Heart right ventricle (tissue), 16 donors: ENCODE measurements around the gene SLC39A11. TPM values are rescaled to one million over a fixed set of nuclear protein-coding genes. Genes with fewer than 3 reads are reported as not detected.

Experiments
- ATAC-seq, 8 donors: fragments of 200-7000 bp; cut with Tn5 transposase; one replicate each; pipeline ENCODE4 v1.9.1; 2020; ENCODE audit warnings: mild to moderate bottlenecking in 8 of 8, moderate library complexity in 8 of 8, moderate number of reproducible peaks in 1 of 8
- DNase-seq, 2 donors: peaks; one replicate each; pipeline ENCODE4 v3.0.0-alpha.2; 2020
- H3K27ac ChIP-seq, 10 donors: fragments of 200-600 bp; sonication (generic) in 2 of 10; one replicate each; pipeline versions ENCODE4 v1.5.0 to v1.8.0; 2020 to 2022; ENCODE audit warnings: mild to moderate bottlenecking in 3 of 10
- H3K27me3 ChIP-seq, 7 donors: fragments of 200-600 bp; one replicate each; pipeline ENCODE4 v1.8.0; 2021 to 2022; ENCODE audit warnings: mild to moderate bottlenecking in 2 of 7
- H3K36me3 ChIP-seq, 9 donors: fragments of 200-600 bp; sonication (generic) in 1 of 9; one replicate each; pipeline versions ENCODE4 v1.5.0 to v1.8.0; 2020 to 2022; ENCODE audit warnings: mild to moderate bottlenecking in 2 of 9
- H3K4me1 ChIP-seq, 9 donors: fragments of 200-600 bp; sonication (generic) in 1 of 9; one replicate each; pipeline versions ENCODE4 v1.5.0 to v1.8.0; 2020 to 2022; ENCODE audit warnings: mild to moderate bottlenecking in 4 of 9
- H3K4me3 ChIP-seq, 10 donors: fragments of 200-600 bp; sonication (generic) in 2 of 10; one replicate each; pipeline versions ENCODE4 v1.5.0 to v1.8.0; 2020 to 2022; ENCODE audit warnings: mild to moderate bottlenecking in 7 of 10, moderate library complexity in 2 of 10
- H3K9me3 ChIP-seq, 11 donors: fragments of 200-600 bp in 10 of 11; sonication (generic) in 2 of 11; one replicate each; pipeline versions ENCODE4 v1.5.0 to v1.8.0; 2013 to 2022; ENCODE audit warnings: mild to moderate bottlenecking in 2 of 11, control low read depth in 1 of 11, moderate library complexity in 1 of 11
- CTCF ChIP-seq, 9 donors: fragments of 200-600 bp; sonication (generic) in 2 of 9; IDR thresholded peaks; one replicate each; pipeline versions ENCODE4 v1.5.0 to v1.8.0; 2021 to 2022; ENCODE audit warnings: antibody characterized with exemption in 9 of 9, mild to moderate bottlenecking in 5 of 9, moderate library complexity in 1 of 9
- WGBS, 2 donors: extraction: QIAGEN DNeasy Blood & Tissue Kit; methylation state at CpG; one replicate each; pipeline ENCODE4 v1.1.7; 2013; ENCODE audit warnings: inconsistent platforms in 1 of 2; 5-methylcytosine and 5-hydroxymethylcytosine counted together
- intact Hi-C, 10 donors: fragments of 100-400 bp; cut with DNase I; formaldehyde crosslinking; loops; one replicate each; pipeline versions ENCODE4 v1.11.1 to v1.14.2; 2022
- polyA plus RNA-seq, 2 donors: library from polyadenylated mRNA; stranded (reverse); fragments of 200-250 nt; gene quantifications; one replicate each; pipeline ENCODE4 v1.2.3, GENCODE V29; 2013
- total RNA-seq, 10 donors: library from RNA; stranded (reverse); fragmentation: NEBNext Ultra II Directional in 3 of 10; extraction: Animal tissue kit (Norgen Biotek cat#: 25700) in 3 of 10; gene quantifications; one replicate each; pipeline versions ENCODE4 v1.2.1 to v1.2.4, GENCODE V29; 2021 to 2023
- donor health status: Arrhythmogenic right ventricular cardiomyopathy.
- donor health status: ischemic (EF 13 %, LVEDD 7.1; RV severe dilation, severe dysfunction).
- donor health status: healthy with polysubstance abuse.
- donor health status: DM: no; HTN: yes; CAD: no.
- donor health status: DM: no; HTN: no; CAD: no.
- donor health status: ischemic (EF 25% LVEDD 6.9; RV normal size, moderate dysfunction).
- donor health status: ischemic (EF 25% LVEDD 5.7; RV mildly dilated, moderate dysfunction).
- donor health status: healthy.
- donor health status: DM: yes; HTN: yes; CAD: no.
- donor health status: Ischemic cardiomyopathy.
- donor health status: ischemic (EF 35%, LVEDD 5.7; RV mildly dilated, moderate dysfunction).
- donor health status: nonischemic (EF 11% LVEDD 7.7; RV severe dilation, severe dysfunction).
- donor health status: DM: yes; HTN: yes; CAD: no.
- donor health status: PGD.
- donor health status: ischemic (EF 29% LVEDD 5.4; RV normal size, mild dysfunction).
- donor health status: nonischemic (EF 23%, LVEDD 6.1; RV moderate dilation, normal function).

SLC39A11 gene
- total and polyA plus RNA-seq, 12 donors, result 2.4 to 11.3 (median 6.4) TPM

GRCh38 chr17:72950242-72950931 lies 142.1 kb downstream of the SLC39A11 start:
- H3K4me3 ChIP-seq, result no peak overlapping the region
- no peaks in the 10 kb centered on the region for H3K27me3 ChIP-seq
- no peaks in the 10 kb centered on the region for H3K4me1 ChIP-seq
- H3K27ac ChIP-seq, result no peak overlapping the region
- TF ChIP-seq CTCF (IDR thresholded peaks at IDR 0.05), result no peak
- H3K9me3 ChIP-seq, result no peaks in the 10 kb centered on the region
- DNase-seq, result no peak
- WGBS, 2 donors, result 84% methylated on average over 8 of the region's 8 CpGs
- intact Hi-C loops, result no loop called here
- peaks cover 0 to 12% (median 0%) of the 10 kb centered on the region in 9 donors for H3K36me3 ChIP-seq
- no peak for ATAC-seq

GRCh38 chr17:72948115-72948514 lies 144.4 kb downstream of the SLC39A11 start:
- Histone ChIP-seq H3K9me3 (no peaks in the 10 kb centered on the region), H3K27ac (no peak overlapping the region), H3K27me3 (no peaks in the 10 kb centered on the region), H3K36me3 (peaks cover 0 to 12% (median 0%) of the 10 kb centered on the region in 9 donors), H3K4me1 (no peaks in the 10 kb centered on the region), H3K4me3 (no peak overlapping the region)
- intact Hi-C loops, result no loop called here
- WGBS, 2 donors, result 97 to 98% methylated on average over 23 of the region's 23 CpGs
- no peak for TF ChIP-seq CTCF (IDR thresholded peaks at IDR 0.05)
- no peak for DNase-seq
- ATAC-seq, result no peak

GRCh38 chr17:72947475-72947874 lies 145.0 kb downstream of the SLC39A11 start:
- TF ChIP-seq CTCF (IDR thresholded peaks at IDR 0.05), result no peak
- ATAC-seq, result no peak
- 95 to 96% methylated on average over 10 of the region's 10 CpGs for WGBS, 2 donors

GRCh38 chr17:72946696-72947095 lies 145.8 kb downstream of the SLC39A11 start:
- 66 to 80% methylated on average over 5 of the region's 5 CpGs for WGBS, 2 donors
- H3K27me3 ChIP-seq, result no peaks in the 10 kb centered on the region
- H3K9me3 ChIP-seq, result no peaks in the 10 kb centered on the region
- no peaks in the 10 kb centered on the region for H3K4me1 ChIP-seq
- H3K36me3 ChIP-seq, result peaks cover 0 to 12% (median 0%) of the 10 kb centered on the region in 9 donors
- no peak overlapping the region for H3K4me3 ChIP-seq
- H3K27ac ChIP-seq, result no peak overlapping the region
- intact Hi-C loops, result no loop called here
- DNase-seq (no peak), ATAC-seq (no peak)
- no peak for TF ChIP-seq CTCF (IDR thresholded peaks at IDR 0.05)

More at GRCh38 chr17:72947475-72947874, 145.0 kb downstream of the SLC39A11 start:
- intact Hi-C loops, result no loop called here
- no peak for DNase-seq
- Histone ChIP-seq H3K36me3 (peaks cover 0 to 12% (median 0%) of the 10 kb centered on the region in 9 donors), H3K4me1 (no peaks in the 10 kb centered on the region), H3K27me3 (no peaks in the 10 kb centered on the region), H3K9me3 (no peaks in the 10 kb centered on the region), H3K27ac (no peak overlapping the region), H3K4me3 (no peak overlapping the region)
